Caco-2 (cell line): Measurements from ENCODE around the gene SNX25. TPM values are rescaled to one million over a fixed set of nuclear protein-coding genes. Genes with fewer than 3 reads are reported as not detected.

ENCODE experiments used
- BruUV-seq: library from RNA; stranded (reverse); fragments of 400-500 nt; replicated peaks from 2 replicates; lab custom pipeline; 2021; lab: Mats Ljungman, UMichigan
- CTCF ChIA-PET: fragments of 300-600 bp; sonication (Branson Sonifier 250); formaldehyde crosslinking; loops from one replicate; lab custom pipeline; 2022; ENCODE audit warnings: antibody characterized with exemption; lab: Charles Lee
- POLR2A ChIA-PET: fragments of 300-600 bp; sonication (Branson Sonifier 250); formaldehyde crosslinking; loops from one replicate; lab custom pipeline; 2022; ENCODE audit warnings: antibody characterized with exemption; lab: Charles Lee
- DNase-seq, 2 experiments: peaks; one replicate each; pipeline versions ENCODE4 v3.0.0 to v3.0.0-alpha.2; 2020 to 2022
- H3K27me3 ChIP-seq: replicated peaks from 2 replicates; pipeline ENCODE4 v1.6.0; 2011; ENCODE audit warnings: low read length; ENCODE audit not compliant: control insufficient read depth, insufficient read depth
- H3K36me3 ChIP-seq: 2 replicates; pipeline ENCODE4 v1.5.1; 2011; ENCODE audit warnings: low read length; ENCODE audit not compliant: control insufficient read depth, insufficient read depth
- H3K4me1 ChIP-seq: fragments of 250-450 bp; sonication (Bioruptor Pico); 2 replicates; pipeline ENCODE4 v1.5.1; 2020; ENCODE audit warnings: mild to moderate bottlenecking
- H3K4me3 ChIP-seq: 2 replicates; pipeline ENCODE4 v1.5.1; 2011; ENCODE audit warnings: low read depth, mild to moderate bottlenecking, control low read depth, low read length
- H3K9me3 ChIP-seq: fragments of 250-450 bp; sonication (Bioruptor Pico); 2 replicates; pipeline ENCODE4 v1.5.1; 2020; ENCODE audit warnings: mild to moderate bottlenecking, moderate library complexity
- H3K27ac Mint-ChIP-seq: one replicate; pipeline ENCODE4 v1.8.0; 2022; ENCODE audit warnings: mixed read lengths; ENCODE audit not compliant: unreplicated experiment
- H3K27me3 Mint-ChIP-seq: one replicate; pipeline ENCODE4 v1.8.0; 2022; ENCODE audit warnings: mixed read lengths; ENCODE audit not compliant: insufficient read depth, unreplicated experiment
- H3K36me3 Mint-ChIP-seq: one replicate; pipeline ENCODE4 v1.8.0; 2022; ENCODE audit warnings: mild to moderate bottlenecking, mixed read lengths; ENCODE audit not compliant: insufficient read depth, unreplicated experiment
- H3K4me1 Mint-ChIP-seq: one replicate; pipeline ENCODE4 v1.8.0; 2022; ENCODE audit warnings: low read depth, mixed read lengths; ENCODE audit not compliant: unreplicated experiment
- H3K4me3 Mint-ChIP-seq: one replicate; pipeline ENCODE4 v1.8.0; 2022; ENCODE audit warnings: mild to moderate bottlenecking, moderate library complexity, mixed read lengths; ENCODE audit not compliant: unreplicated experiment
- H3K9me3 Mint-ChIP-seq: one replicate; pipeline ENCODE4 v1.8.0; 2022; ENCODE audit warnings: mixed read lengths; ENCODE audit not compliant: unreplicated experiment
- CTCF ChIP-seq, 2 experiments: fragments of 200-600 bp in 1 of 2; IDR thresholded peaks; 1 replicate in 1 of 2; 2 replicates in 1 of 2; pipeline versions ENCODE4 v1.5.1 to v1.8.0; 2011 to 2022; ENCODE audit warnings: antibody characterized with exemption in 1 of 2, control low read depth in 1 of 2, inconsistent platforms in 1 of 2, low read depth in 1 of 2, low read length in 1 of 2, mild to moderate bottlenecking in 1 of 2, moderate library complexity in 1 of 2; ENCODE audit not compliant: insufficient read depth in 1 of 2, severe bottlenecking in 1 of 2, unreplicated experiment in 1 of 2
- intact Hi-C: fragments of 100-400 bp; cut with micrococcal nuclease; formaldehyde crosslinking; loops from one replicate; pipeline ENCODE4 v1.10.0; 2022; ENCODE audit not compliant: unreplicated experiment
- total RNA-seq: library from RNA; stranded (reverse); gene quantifications from 2 replicates; pipeline ENCODE4 v1.2.3, GENCODE V29; 2022

SNX25 gene
- total RNA-seq, 1 experiment from 2014 or later = 9.3 TPM

GRCh38 chr4:185341377-185341776, 132.0 kb downstream of the SNX25 start:
- no peaks in the 10 kb centered on the region for H3K27me3 Mint-ChIP-seq
- no peak overlapping the region for H3K4me3 Mint-ChIP-seq
- Histone ChIP-seq H3K4me3 (no peak overlapping the region), H3K27me3 (no peaks in the 10 kb centered on the region), H3K36me3 (no peaks in the 10 kb centered on the region), H3K9me3 (peaks cover 9% of the 10 kb centered on the region; the same call in 1 of the 2 replicates), H3K4me1 (no peaks in the 10 kb centered on the region)
- DNase-seq = no peak
- H3K9me3 Mint-ChIP-seq = no peaks in the 10 kb centered on the region
- BruUV-seq = no TSS peak
- no peaks in the 10 kb centered on the region for H3K36me3 Mint-ChIP-seq
- intact Hi-C loops = no loop called here
- no peak overlapping the region for H3K27ac Mint-ChIP-seq
- POLR2A ChIA-PET = no interaction called here
- no peaks in the 10 kb centered on the region for H3K4me1 Mint-ChIP-seq
- TF ChIP-seq CTCF (IDR thresholded peaks at IDR 0.05; ENCODE audit: insufficient read depth in 1 of 2, low read depth in 1 of 2, low read length in 1 of 2, severe bottlenecking in 1 of 2, unreplicated experiment in 1 of 2) = no peak
- CTCF ChIA-PET = no interaction called here

- intact Hi-C loops = no loop called here
- no peaks in the 10 kb centered on the region for H3K36me3 ChIP-seq
These were observed 132.4 kb downstream of the SNX25 start for GRCh38 chr4:185341841-185342240.

GRCh38 chr4:185343726-185344581, 134.6 kb downstream of the SNX25 start:
- H3K4me3 Mint-ChIP-seq = no peak overlapping the region
- POLR2A ChIA-PET = no interaction called here
- no peak overlapping the region for H3K27ac Mint-ChIP-seq
- H3K36me3 Mint-ChIP-seq = no peaks in the 10 kb centered on the region
- H3K9me3 Mint-ChIP-seq = no peaks in the 10 kb centered on the region
- H3K36me3 ChIP-seq = no peaks in the 10 kb centered on the region
- H3K9me3 ChIP-seq = peaks cover 2% of the 10 kb centered on the region; the same call in 1 of the 2 replicates
- no peak overlapping the region for H3K4me3 ChIP-seq
- BruUV-seq = no TSS peak
- CTCF ChIA-PET = no interaction called here
- no peaks in the 10 kb centered on the region for H3K27me3 Mint-ChIP-seq
- no peaks in the 10 kb centered on the region for H3K4me1 ChIP-seq
- TF ChIP-seq CTCF (IDR thresholded peaks at IDR 0.05; ENCODE audit: insufficient read depth in 1 of 2, low read depth in 1 of 2, low read length in 1 of 2, severe bottlenecking in 1 of 2, unreplicated experiment in 1 of 2) = no peak
- H3K27me3 ChIP-seq = no peaks in the 10 kb centered on the region
- no peak for DNase-seq
- intact Hi-C loops = no loop called here
- H3K4me1 Mint-ChIP-seq = no peaks in the 10 kb centered on the region

More at GRCh38 chr4:185341841-185342240, 132.4 kb downstream of the SNX25 start:
- no TSS peak for BruUV-seq
- H3K4me1 ChIP-seq = no peaks in the 10 kb centered on the region
- Mint-ChIP-seq H3K36me3 (no peaks in the 10 kb centered on the region), H3K9me3 (no peaks in the 10 kb centered on the region), H3K27ac (no peak overlapping the region), H3K4me3 (no peak overlapping the region), H3K4me1 (no peaks in the 10 kb centered on the region), H3K27me3 (no peaks in the 10 kb centered on the region)
- H3K9me3 ChIP-seq = peaks cover 9% of the 10 kb centered on the region; the same call in 1 of the 2 replicates
- ChIA-PET POLR2A (no interaction called here), CTCF (no interaction called here)
- no peak for DNase-seq
- TF ChIP-seq CTCF (IDR thresholded peaks at IDR 0.05; ENCODE audit: insufficient read depth in 1 of 2, low read depth in 1 of 2, low read length in 1 of 2, severe bottlenecking in 1 of 2, unreplicated experiment in 1 of 2) = no peak
- H3K4me3 ChIP-seq = no peak overlapping the region
- no peaks in the 10 kb centered on the region for H3K27me3 ChIP-seq
